ENCODE data around the gene CXCR4. TPM values are rescaled to one million over a fixed set of nuclear protein-coding genes. Genes with fewer than 3 reads are reported as not detected.

CXCR4 gene
- total RNA-seq, 1 experiment from 2014 or later: 1.1 TPM

GRCh38 chr2:136101042-136101441 lies 16.9 kb downstream of the CXCR4 start:
- POLR2A ChIA-PET: no interaction called here
- Histone ChIP-seq H3K27ac (ENCODE audit: low read length) (no peak overlapping the region), H3K4me1 (ENCODE audit: control insufficient read depth, insufficient read depth, low read length) (no peaks in the 10 kb centered on the region), H3K4me3 (ENCODE audit: low read depth in 2 of 2, low read length in 2 of 2) (no peak overlapping the region), H3K36me3 (ENCODE audit: control insufficient read depth, insufficient read depth, low read length) (no peaks in the 10 kb centered on the region), H3K27me3 (ENCODE audit: control insufficient read depth, insufficient read depth, low read length) (no peaks in the 10 kb centered on the region), H3K9me3 (ENCODE audit: control insufficient read depth, insufficient read depth, low read depth, low read length) (no peaks in the 10 kb centered on the region)
- BruUV-seq (replicated peaks): no TSS peak
- no peak for DNase-seq (ENCODE audit: low read depth, low spot score)
- no peak for ATAC-seq
- in situ Hi-C loops (cut with HindIII; ENCODE audit: low pct_unique_long_range_greater_than_20kb, low sequenced_read_pairs) (no loop called here), intact Hi-C loops (cut with micrococcal nuclease; ENCODE audit: unreplicated experiment) (no loop called here)
- CTCF ChIA-PET: no interaction called here
- TF ChIP-seq CTCF (IDR thresholded peaks at IDR 0.05) (no peak), POLR2AphosphoS5 (IDR thresholded peaks at IDR 0.05; ENCODE audit: low read depth, low read length) (no peak), TCF7L2 (IDR thresholded peaks at IDR 0.05; ENCODE audit: low read depth, low read length) (no peak), REST (IDR thresholded peaks at IDR 0.05; ENCODE audit: insufficient read depth in 1 of 2, low read depth in 2 of 2, low read length in 1 of 2) (no peak), SIN3A (IDR thresholded peaks at IDR 0.05; ENCODE audit: borderline replicate concordance, insufficient read depth, low read depth, low read length) (no peak)

GRCh38 chr2:136098441-136098840 lies 19.5 kb downstream of the CXCR4 start:
- ChIA-PET CTCF (no interaction called here), POLR2A (no interaction called here)
- no TSS peak for BruUV-seq (replicated peaks)
- H3K27ac ChIP-seq (ENCODE audit: low read length): no peak overlapping the region
- H3K36me3 ChIP-seq (ENCODE audit: control insufficient read depth, insufficient read depth, low read length): no peaks in the 10 kb centered on the region
- ATAC-seq (no peak), DNase-seq (ENCODE audit: low read depth, low spot score) (no peak)
- intact Hi-C loops (cut with micrococcal nuclease; ENCODE audit: unreplicated experiment) (no loop called here), in situ Hi-C loops (cut with HindIII; ENCODE audit: low pct_unique_long_range_greater_than_20kb, low sequenced_read_pairs) (no loop called here)
- no peaks in the 10 kb centered on the region for H3K9me3 ChIP-seq (ENCODE audit: control insufficient read depth, insufficient read depth, low read depth, low read length)
- no peak for TF ChIP-seq POLR2AphosphoS5 (IDR thresholded peaks at IDR 0.05; ENCODE audit: low read depth, low read length)
- TF ChIP-seq TCF7L2 (IDR thresholded peaks at IDR 0.05; ENCODE audit: low read depth, low read length): no peak
- no peak for TF ChIP-seq REST (IDR thresholded peaks at IDR 0.05; ENCODE audit: insufficient read depth in 1 of 2, low read depth in 2 of 2, low read length in 1 of 2)
- no peak for TF ChIP-seq CTCF (IDR thresholded peaks at IDR 0.05)
- no peak for TF ChIP-seq SIN3A (IDR thresholded peaks at IDR 0.05; ENCODE audit: borderline replicate concordance, insufficient read depth, low read depth, low read length)
- H3K27me3 ChIP-seq (ENCODE audit: control insufficient read depth, insufficient read depth, low read length): no peaks in the 10 kb centered on the region
- no peak overlapping the region for H3K4me3 ChIP-seq (ENCODE audit: low read depth in 2 of 2, low read length in 2 of 2)
- no peaks in the 10 kb centered on the region for H3K4me1 ChIP-seq (ENCODE audit: control insufficient read depth, insufficient read depth, low read length)
